HG02840 (cell line): ENCODE data around the gene CDK6.

Experiments used
- ATAC-seq: cut with Tn5 transposase; IDR thresholded peaks from one replicate; pipeline ENCODE4 v1.9.1; 2021; ENCODE audit warnings: mild to moderate bottlenecking, moderate library complexity, moderate number of reproducible peaks; ENCODE audit not compliant: unreplicated experiment, low FRiP score

CDK6 gene

GRCh38 chr7:92716825-92717580 is 119.4 kb downstream of the CDK6 start:
- no peak for ATAC-seq

- ATAC-seq = no peak
Observed at GRCh38 chr7:92715963-92716362, 120.4 kb downstream of the CDK6 start.

GRCh38 chr7:92714767-92715166 is 121.6 kb downstream of the CDK6 start:
- ATAC-seq = no peak

- no peak for ATAC-seq
Observed at GRCh38 chr7:92714280-92714679, 122.1 kb downstream of the CDK6 start.

GRCh38 chr7:92709912-92710311 is 126.5 kb downstream of the CDK6 start:
- ATAC-seq = no peak

- no peak for ATAC-seq
Observed at GRCh38 chr7:92709150-92709549, 127.2 kb downstream of the CDK6 start.

GRCh38 chr7:92708111-92709042 is 128.0 kb downstream of the CDK6 start:
- no peak for ATAC-seq

- no peak for ATAC-seq
Observed at GRCh38 chr7:92707435-92707834, 128.9 kb downstream of the CDK6 start.

GRCh38 chr7:92706563-92706962 is 129.8 kb downstream of the CDK6 start:
- no peak for ATAC-seq

- ATAC-seq = no peak
Observed at GRCh38 chr7:92705831-92706230, 130.5 kb downstream of the CDK6 start.

- no peak for ATAC-seq
Observed at GRCh38 chr7:92704858-92705257, 131.5 kb downstream of the CDK6 start.

GRCh38 chr7:92702535-92702934 is 133.8 kb downstream of the CDK6 start:
- ATAC-seq = no peak

- ATAC-seq = no peak
Observed at GRCh38 chr7:92699966-92700514, 136.3 kb downstream of the CDK6 start.

- no peak for ATAC-seq
Observed at GRCh38 chr7:92699560-92699959, 136.8 kb downstream of the CDK6 start.

GRCh38 chr7:92698237-92698841 is 138.0 kb downstream of the CDK6 start:
- no peak for ATAC-seq

- no peak for ATAC-seq
Observed at GRCh38 chr7:92697414-92697813, 139.0 kb downstream of the CDK6 start.

- no peak for ATAC-seq
Observed at GRCh38 chr7:92697012-92697411, 139.4 kb downstream of the CDK6 start.

- no peak for ATAC-seq
Observed at GRCh38 chr7:92696584-92696983, 139.8 kb downstream of the CDK6 start.

GRCh38 chr7:92695308-92696261 is 140.8 kb downstream of the CDK6 start:
- no peak for ATAC-seq

GRCh38 chr7:92694211-92694610 is 142.2 kb downstream of the CDK6 start:
- ATAC-seq = no peak
